ENCODE data around the gene ZSCAN21.

ZSCAN21 gene

DNA sequence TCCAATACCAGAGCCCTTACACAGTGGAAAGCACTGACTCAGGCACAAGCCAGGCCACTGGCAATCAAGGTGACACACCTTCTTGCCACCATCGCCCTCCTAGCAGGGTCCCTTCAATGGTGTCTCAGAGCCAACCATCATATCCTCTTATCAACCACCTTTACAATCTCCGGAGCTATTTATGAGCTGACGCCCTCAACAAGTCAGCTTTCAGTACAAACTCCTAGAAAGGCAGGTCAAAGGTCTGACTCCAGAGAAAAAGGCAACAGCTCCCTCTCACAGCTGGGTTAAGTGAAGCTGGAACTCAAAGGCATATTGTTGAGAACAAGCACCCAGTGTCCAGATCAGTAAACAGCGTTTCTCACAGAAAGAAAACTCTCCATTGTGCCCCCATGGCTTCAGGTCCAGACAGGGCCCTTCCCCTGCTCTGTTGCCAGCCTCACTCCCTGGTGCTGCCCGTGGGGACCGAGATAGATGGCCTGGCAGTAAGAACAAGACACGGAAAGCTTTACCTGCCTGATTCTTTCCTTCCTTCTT lies 29.5 kb downstream of the ZSCAN21 start:
- no peak for DNase-seq

DNA sequence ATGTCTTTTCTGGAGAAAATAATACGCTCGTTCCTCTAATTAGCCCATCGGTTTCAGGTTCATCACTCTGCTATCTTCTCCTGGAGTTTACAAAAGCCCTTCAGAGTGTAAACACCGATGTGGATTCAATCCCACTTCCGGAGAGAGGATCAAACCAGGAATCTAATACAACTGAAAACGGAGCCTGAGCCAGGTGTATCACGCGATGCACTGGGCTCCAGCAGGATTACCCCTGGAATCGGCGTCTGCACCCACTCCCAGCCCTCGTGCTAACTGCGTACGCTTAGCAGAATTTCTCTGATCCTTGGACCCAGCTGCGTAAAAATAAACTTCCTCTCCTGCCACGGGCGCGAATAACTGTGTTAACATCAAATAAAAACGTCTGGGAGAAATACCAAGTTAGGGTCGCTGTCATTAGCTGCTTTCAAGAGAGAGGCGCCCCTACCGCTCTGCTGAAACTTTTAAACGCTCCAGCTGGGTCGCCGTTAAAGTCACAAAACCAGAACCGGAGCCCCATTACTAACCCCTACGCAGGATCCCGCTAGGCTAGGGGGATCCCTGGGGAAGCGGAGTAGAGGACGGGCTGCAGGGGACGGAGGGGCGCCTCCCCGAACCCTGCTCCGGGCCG lies 31.4 kb downstream of the ZSCAN21 start:
- DNase-seq = no peak

DNA sequence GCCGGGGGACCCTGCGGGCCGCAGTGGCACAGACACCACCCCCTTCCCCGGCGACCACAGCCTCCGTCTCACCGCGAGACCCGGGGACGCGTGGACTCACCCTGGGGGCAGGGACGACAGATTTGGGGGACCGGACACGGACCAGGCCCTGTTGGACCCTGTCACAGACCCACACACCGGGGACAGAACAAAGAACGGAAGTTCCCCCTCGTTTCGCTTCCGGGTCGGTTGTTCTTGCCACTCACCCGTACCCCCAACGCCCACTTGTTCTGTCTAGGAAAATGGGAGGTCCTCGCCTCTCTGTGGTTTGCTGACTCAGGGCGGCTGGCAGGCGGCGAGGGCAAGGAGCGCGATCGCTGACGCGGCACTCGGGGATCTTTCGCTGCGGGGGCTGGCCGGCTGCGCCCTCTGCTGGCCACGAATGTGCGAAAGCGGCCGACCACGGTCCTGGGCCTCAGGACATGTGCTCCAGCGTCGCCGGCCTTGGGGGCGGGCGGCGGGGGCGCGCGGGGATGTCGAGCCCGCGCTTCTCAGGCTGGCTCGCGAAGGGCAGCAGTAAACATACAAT lies 32.0 kb downstream of the ZSCAN21 start, which contains the start of gene ZNF3:
ZNF3 (minus strand) TSS at position 189 of the 568 bp plus-strand sequence. CDS start 4,366 bp downstream, outside the sequence.
- peak; percentile 99 for DNase-seq

DNA sequence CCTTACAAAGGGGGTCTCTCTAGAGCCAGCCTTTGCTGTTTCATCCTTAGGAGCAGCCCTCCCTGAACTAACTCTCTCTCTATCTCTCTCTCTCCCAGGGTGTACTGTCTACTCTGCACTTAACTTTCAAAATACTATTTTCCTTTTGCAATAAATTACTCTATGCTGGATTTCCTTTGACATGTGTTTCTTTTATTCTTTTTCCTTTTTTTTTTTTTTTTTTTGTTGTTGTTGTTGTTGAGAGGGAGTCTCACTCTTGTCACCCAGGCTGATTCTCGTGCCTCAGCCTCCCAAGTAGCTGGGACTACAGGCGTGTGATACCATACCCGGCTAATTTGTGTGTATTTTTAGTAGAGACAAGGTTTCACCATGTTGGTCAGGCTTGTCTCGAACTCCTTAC lies 33.4 kb downstream of the ZSCAN21 start:
- no peak for DNase-seq

DNA sequence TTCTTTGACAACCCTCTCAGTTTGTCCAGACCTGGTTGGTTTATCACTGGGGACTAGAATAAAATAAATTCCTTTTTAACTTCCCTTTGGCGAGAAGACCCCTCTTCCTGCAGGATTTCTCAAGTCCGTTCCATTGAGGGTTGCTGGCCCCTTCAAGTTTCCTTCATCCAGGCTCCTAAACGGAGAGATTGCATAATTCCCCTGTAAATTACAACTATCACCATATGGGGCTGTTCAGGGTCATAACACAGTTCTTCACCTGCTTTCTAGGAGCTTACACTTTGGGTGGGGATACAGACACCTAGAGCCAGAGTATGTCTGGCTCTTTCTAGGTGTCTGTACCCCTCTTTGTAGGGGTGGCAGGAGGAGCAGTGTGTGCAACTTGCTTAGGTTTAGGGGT lies 35.9 kb downstream of the ZSCAN21 start:
- no peak for DNase-seq

DNA sequence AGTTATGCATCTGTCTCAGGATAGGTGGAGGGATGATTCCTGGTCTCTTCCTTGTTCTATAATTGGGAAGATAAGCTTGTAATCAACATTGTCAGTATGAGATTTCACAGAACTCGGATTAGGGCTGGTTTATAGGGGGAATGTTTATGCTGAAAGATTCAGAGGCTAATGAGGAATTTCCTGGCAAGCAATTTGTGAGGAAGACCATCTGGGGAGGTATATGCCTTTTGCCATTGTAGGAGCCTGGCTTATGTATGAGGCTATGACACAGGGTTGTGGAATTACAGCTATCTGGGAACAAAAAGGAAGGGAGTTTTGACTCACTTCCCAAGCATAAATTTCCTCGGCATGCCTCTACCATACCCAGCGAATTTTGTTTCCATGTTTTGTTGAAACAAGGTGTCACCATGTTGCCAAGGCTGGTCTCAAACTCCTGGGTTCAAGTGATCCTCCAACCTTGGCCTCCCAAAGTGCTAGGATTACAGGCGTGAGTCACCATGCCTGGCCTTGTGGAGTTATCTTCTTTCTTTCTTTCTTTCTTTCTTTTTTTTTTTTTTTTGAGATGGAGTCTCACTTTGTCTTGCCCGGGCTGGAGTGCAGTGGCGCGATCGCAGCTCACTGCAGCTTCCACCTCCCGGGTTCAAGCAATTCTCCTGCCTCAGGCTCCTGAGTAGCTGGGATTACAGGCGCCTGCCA lies 37.6 kb downstream of the ZSCAN21 start:
- DNase-seq = peak; percentile 98

DNA sequence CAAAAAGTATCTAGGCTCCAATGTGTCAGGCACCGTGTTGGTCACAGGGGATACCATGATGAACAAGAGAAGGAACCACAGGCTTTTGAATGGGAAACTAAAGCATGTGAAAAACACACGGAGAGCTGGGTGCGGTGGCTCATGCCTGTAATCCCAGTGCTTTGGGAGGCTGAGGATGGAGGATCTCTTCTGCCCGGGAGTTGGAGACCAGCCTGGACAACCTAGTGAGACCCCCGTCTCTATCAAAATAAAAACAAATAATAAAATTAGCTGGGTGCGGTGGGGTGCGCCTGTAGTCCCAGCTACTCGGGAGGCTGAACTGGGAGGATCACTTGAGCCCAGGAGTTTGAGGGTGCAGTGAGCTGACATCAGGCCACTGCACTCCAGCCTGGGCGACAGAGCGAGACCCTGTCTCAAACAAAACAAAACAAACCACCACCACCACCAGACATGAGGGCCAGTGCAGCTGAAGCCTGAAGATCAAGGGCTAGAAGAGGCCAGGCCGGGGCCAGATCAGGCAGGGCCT lies 38.6 kb downstream of the ZSCAN21 start:
- no peak for DNase-seq

DNA sequence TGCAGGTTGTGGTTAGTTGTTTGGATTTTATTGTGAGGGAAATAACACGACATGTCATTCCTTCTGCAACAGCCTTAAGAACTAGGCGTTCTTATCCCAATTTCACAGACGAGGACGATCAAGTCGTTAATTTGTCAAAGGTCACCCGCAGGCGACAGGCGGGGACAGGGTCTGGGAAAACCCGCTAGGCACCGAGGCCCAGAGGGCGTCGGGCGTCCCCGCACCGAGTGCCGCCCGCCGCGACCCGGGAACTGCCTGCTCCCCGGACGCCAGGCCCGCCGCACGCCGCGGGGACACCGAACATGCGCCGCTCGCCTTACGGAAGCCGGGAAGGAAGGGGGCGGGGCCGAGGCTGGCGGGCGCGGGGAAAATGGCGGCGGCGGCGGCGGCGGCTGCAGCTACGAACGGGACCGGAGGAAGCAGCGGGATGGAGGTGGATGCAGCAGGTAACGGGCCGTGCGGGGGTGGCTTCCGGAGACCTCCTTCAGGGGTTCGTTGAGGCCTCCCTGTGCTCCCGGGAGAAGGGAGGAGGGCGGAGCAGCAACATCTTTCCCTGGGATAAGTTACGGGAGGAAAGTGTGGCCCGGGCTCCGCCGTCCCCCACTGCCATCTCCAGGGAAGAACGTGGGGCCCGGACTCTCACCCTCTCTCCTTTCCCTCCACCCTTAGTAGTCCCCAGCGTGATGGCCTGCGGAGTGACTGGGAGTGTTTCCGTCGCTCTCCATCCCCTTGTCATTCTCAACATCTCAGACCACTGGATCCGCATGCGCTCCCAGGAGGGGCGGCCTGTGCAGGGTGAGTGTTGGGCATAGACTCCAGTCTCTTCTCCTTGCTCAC lies 39.3 kb downstream of the ZSCAN21 start, which contains the start of gene COPS6:
COPS6 (plus strand) TSS at position 349 of the 837 bp plus-strand sequence; CDS start at position 371, 22 bp downstream.
- peak; percentile 72 for DNase-seq

DNA sequence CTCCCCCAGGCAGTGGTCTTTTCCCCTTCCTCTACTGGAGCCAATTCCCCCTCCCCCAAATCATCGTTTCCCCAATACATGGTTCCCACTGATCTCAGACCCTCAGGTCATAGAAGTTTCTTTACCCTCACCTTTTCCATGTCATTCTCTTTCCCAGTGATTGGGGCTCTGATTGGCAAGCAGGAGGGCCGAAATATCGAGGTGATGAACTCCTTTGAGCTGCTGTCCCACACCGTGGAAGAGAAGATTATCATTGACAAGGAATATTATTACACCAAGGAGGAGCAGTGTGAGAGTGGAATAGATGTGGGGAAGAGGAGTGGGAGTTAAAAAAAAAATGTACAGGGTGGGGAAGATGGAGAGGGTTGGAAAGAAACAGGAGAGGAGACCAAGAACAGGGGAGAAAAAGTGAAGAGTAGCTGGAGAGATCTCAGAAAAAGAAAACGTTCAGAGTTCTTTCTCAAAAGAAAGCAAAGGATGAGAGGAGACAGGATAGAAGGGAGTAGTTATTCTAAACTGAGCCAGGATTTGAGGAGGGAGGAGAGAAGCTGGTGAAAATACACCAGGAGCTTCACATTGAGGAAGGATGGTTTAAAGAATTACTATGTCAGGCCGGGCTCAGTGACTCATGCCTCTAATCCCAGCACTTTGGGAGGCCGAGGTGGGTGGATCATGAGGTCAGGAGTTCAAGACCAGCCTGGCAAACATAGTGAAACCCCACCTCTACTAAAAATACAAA lies 40.1 kb downstream of the ZSCAN21 start:
- peak; percentile 53 for DNase-seq

DNA sequence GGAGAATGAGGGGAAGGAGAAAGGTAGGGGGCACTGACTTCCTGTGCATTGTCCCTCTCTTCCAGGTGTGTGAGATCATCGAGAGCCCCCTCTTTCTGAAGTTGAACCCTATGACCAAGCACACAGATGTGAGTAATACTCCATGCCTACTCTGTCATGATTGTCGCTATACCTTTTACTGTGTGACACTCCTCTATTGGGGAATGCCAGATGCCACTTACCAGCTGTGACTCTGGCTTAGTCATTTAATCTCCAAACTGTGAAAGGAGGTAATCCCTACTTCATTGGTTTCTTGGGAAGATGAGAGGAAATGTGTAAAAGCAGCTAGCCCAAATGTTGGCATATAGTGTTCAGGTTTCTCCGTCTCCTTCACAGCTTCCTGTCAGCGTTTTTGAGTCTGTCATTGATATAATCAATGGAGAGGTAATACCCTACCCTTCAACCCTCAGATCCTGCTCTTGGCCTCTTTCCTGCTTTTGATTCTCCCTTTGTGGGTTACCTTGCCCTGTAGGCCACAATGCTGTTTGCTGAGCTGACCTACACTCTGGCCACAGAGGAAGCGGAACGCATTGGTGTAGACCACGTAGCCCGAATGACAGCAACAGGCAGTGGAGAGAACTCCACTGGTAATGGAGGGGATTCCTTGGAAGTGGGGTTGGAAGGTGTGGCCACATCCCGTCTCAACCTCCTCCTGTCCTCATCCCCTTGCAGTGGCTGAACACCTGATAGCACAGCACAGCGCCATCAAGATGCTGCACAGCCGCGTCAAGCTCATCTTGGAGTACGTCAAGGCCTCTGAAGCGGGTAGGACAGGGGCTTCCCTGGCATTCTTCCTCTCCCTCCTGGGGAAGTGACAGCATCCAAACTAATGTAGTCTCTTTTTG lies 41.2 kb downstream of the ZSCAN21 start:
- DNase-seq = peak; percentile 22

DNA sequence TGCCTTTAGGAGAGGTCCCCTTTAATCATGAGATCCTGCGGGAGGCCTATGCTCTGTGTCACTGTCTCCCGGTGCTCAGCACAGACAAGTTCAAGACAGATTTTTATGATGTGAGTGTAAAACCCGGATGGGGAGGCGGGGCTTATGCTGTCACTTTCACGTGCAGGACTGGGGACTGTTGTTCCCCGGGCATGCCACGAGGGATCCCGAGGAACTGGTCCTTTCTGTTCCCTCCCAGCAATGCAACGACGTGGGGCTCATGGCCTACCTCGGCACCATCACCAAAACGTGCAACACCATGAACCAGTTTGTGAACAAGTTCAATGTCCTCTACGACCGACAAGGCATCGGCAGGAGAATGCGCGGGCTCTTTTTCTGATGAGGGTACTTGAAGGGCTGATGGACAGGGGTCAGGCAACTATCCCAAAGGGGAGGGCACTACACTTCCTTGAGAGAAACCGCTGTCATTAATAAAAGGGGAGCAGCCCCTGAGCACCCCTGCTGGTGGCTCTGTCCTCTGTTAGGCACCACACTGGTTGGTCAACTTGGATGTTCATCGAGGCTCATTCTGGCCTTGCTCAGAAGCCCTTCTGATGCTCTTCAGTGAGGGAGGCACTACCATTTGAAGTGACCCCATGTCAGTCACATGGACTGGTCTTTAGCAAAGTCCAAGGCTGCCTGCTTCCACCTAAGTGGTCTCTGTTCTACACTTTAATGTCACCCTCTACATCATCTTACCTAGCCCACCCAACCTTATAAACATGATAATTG lies 42.0 kb downstream of the ZSCAN21 start:
- DNase-seq = peak; percentile 71

DNA sequence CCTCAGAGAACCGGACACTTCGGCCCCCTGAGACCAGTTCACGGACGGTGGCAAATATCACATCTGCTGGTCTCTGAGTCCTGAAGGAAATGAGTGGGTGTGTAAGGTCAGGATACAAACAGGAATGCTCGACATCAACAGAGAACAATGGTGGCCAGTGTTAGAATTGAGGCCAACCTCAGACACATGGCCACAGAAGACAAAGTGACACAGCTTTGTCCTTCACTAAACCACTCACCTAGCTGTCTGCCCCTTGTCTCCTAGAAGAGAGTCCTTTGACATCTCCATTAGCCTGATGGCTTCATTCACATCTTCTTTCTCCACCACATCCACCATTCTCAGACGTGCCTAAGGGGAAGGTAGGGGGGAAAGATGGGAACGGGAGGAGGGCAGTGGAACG lies 43.5 kb downstream of the ZSCAN21 start:
- DNase-seq = no peak

DNA sequence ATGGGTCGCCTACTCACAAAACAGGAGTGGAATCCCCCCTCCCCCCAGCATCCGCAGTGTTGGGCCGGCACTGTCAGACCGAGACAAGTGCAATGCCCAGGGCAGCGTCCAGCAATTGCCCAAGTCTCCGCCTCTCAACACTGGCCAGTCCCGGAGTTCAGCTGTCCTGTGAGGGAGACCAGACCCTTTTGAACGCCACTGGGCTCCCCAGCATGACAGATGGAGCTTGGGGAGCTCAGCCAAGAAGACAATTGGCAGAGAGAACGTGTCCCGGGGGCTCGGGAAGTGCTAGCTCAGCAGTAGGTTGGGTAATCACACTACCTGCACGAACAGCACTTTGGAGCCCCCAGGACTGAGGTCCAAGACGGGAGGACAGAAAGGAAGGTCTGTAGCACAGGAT lies 43.9 kb downstream of the ZSCAN21 start:
- DNase-seq = no peak

DNA sequence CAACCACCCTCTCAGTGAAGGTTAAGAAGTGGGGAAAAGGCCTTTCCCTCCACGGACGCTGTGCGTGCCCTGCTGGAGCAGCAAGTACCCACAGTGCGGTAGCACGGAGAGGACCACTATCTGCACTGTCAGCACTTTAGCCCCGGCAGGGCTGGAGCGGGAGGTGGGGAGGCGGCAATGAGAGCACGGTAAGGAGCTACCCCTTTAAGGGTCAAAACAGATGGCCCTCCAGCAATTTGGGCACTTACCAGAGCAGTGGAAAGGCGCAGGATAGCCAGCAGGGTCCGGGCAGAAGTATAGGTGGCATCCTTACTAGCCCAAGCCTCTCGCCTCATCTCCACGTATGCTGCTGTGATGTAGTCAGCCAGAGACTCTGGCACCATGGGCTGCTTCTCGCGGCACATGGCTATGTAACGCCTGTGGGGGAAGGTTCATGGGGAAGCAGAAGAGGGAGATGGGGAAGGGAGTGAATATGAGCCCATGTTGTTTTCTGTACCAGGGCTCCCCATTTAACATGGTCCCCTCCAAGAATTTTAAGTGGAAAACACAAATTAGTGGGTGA lies 44.4 kb downstream of the ZSCAN21 start:
- no peak for DNase-seq

DNA sequence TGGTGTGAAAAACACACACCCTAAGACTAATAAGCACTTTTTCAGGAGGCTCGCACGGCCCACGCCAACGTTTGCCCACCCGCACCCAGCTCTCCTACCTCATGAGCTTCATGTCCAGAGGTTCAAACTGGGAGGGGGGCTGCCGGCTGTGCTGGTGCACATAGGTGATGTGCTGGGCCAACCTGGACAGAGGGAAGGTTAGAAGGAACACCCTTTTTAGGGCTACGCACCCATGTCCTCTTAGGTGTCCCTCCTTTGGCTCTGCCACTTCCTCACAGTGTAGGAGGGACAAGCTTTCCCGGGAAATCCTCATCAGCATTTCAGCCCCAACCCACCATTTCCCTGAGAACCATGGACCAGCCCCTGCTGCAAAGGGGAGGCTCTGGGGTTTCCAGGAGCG lies 45.7 kb downstream of the ZSCAN21 start:
- no peak for DNase-seq

DNA sequence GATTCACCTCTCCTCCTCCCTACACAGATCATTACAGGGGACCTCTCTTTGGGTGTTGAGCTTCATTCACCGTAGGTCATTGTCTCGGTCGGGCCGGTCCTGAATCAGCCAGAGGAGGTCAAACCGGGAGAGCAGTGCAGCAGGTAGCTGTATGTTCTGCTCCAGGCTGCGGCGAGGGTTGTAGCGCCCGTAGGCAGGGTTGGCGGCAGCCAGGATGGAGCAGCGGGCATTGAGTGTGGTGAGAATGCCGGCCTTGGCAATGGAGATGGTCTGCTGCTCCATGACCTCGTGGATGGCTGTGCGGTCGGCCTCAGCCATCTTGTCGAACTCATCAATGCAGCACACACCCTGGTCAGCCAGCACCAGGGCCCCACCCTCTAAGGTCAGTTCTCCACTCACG lies 46.1 kb downstream of the ZSCAN21 start:
- no peak for DNase-seq

DNA sequence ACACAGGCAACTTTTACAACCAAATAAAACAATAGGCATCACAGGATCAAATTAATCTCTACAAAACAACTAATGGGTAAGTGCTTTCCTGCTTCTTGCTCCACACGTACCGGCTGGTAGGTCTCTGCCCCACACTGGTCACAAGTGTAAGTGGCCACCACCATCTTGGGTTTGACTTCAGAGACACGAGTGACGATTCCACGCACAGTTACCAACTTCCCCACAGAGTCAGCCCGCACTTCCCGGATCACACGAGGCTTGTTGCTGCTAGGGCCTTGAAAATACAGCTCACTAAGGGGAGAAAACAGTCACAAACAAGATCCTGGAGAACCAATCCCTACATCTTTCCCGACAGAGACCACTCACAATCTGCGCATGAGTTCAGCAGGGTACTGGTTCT lies 49.3 kb downstream of the ZSCAN21 start:
- no peak for DNase-seq

DNA sequence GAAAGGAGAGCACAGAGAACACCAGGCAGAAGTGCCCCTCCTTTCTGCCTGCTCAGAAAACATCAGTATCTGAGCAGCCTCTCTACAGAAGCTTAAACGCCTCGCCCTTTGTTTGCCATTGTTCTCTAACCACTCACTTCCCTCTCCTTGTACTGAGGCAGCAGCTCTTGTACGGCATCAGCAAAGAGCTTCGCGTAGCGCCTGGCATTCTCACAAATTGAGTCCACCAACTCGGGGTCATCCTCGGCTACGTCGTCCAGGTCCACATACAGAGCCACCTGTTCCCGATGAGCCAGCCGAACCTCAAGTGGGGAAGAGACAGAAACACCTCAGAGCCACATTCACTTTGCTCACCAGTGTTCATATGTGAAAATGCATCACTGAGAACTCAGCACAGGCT lies 49.9 kb downstream of the ZSCAN21 start:
- DNase-seq = no peak

DNA sequence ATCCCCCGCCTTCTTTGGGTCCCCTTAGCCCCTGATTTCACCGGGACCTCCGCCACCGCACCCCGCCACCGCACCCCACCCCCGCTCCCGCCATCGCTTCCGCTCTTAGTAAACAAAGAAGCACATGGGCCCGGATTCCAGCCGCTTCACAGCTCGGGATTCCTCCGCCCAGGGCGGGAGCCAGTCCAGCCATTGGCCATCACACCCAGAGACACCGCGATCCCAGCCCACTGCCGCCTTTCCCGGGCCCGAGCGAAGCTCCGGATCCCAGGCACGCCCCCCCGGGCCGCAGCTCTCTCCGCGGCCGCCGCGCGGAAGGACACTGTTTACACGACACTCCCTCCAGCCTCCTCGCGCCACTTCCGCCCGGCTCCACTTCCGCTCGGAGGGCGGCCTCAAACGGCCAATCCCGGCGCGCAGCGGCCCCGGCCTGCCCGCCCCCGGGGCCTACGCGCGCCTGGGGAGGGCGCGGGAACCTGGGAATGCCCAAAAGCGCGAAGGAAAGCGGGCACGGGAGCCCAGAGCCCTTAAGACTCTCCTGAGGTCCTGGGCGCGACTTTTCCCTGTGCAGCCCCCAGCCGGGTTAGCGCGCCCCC lies 50.9 kb downstream of the ZSCAN21 start:
- peak; percentile 96 for DNase-seq

Data from EL (cell line).